Sigmoid colon (tissue), 7 donors: ENCODE data around the gene ING1. TPM values are rescaled to one million over a fixed set of nuclear protein-coding genes. Genes with fewer than 3 reads are reported as not detected.

Experiments used
- DNase-seq: peaks from one replicate; pipeline ENCODE4 v3.0.0-alpha.2; 2019
- H3K27ac ChIP-seq, 4 donors: fragments of 200-600 bp; sonication (generic); one replicate each; pipeline ENCODE4 v1.5.1; 2016 to 2019; ENCODE audit warnings: mild to moderate bottlenecking in 1 of 4
- H3K27me3 ChIP-seq, 3 donors: fragments of 200-600 bp; sonication (generic); one replicate each; pipeline ENCODE4 v1.5.1; 2019; ENCODE audit warnings: mild to moderate bottlenecking in 1 of 3
- H3K36me3 ChIP-seq, 4 donors: fragments of 200-600 bp; sonication (generic); one replicate each; pipeline ENCODE4 v1.5.1; 2016 to 2019
- H3K4me1 ChIP-seq, 4 donors: fragments of 200-600 bp; sonication (generic); one replicate each; pipeline ENCODE4 v1.5.1; 2017 to 2019
- H3K4me3 ChIP-seq, 4 donors: fragments of 200-600 bp; sonication (generic); one replicate each; pipeline ENCODE4 v1.5.1; 2017 to 2019; ENCODE audit warnings: mild to moderate bottlenecking in 2 of 4, moderate library complexity in 1 of 4
- H3K9me3 ChIP-seq, 4 donors: fragments of 200-600 bp in 3 of 4; sonication (generic) in 3 of 4; one replicate each; pipeline versions ENCODE4 v1.5.1 to v1.6.1; 2013 to 2019
- EP300 ChIP-seq, 4 donors: sonication (generic); formaldehyde crosslinking; IDR thresholded peaks; one replicate each; pipeline ENCODE4 v1.6.1; 2017; ENCODE audit warnings: antibody characterized with exemption in 4 of 4
- POLR2A ChIP-seq, 2 donors: fragments of 450-650 bp; IDR thresholded peaks; one replicate each; pipeline ENCODE4 v1.6.1; 2016; ENCODE audit warnings: antibody characterized with exemption in 2 of 2, mild to moderate bottlenecking in 2 of 2, moderate library complexity in 2 of 2
- POLR2AphosphoS5 ChIP-seq, 4 donors: sonication (generic); formaldehyde crosslinking; IDR thresholded peaks; one replicate each; pipeline ENCODE4 v1.6.1; 2017; ENCODE audit warnings: antibody characterized with exemption in 4 of 4
- WGBS, 2 donors: extraction: QIAGEN DNeasy Blood & Tissue Kit; methylation state at CpG; one replicate each; pipeline ENCODE4 v1.1.7; 2013; 5-methylcytosine and 5-hydroxymethylcytosine counted together
- intact Hi-C: fragments of 100-400 bp; cut with DNase I; formaldehyde crosslinking; loops from one replicate; pipeline ENCODE4 v1.15.1; 2023
- polyA plus RNA-seq, 3 donors: library from polyadenylated mRNA; stranded (reverse); fragments of 200-250 nt; gene quantifications; one replicate each; pipeline ENCODE4 v1.2.3, GENCODE V29; 2013
- total RNA-seq, 4 donors: library from RNA; depleted of rRNA; stranded (reverse); fragments of >200 nt; gene quantifications; one replicate each; pipeline ENCODE4 v1.1.0, GENCODE V29; 2016
- TF ChIP-seq, protein P1 (sequence below), 4 experiments: fragments of 450-650 bp in 3 of 4; fragments of 200-600 bp in 1 of 4; IDR thresholded peaks; one replicate each; pipeline ENCODE4 v1.5.1; 2016 to 2019; ENCODE audit warnings: antibody characterized with exemption in 4 of 4, mild to moderate bottlenecking in 3 of 4, moderate library complexity in 2 of 4
- donor health status: healthy with polysubstance abuse.
- donor health status: Bipolar disorder and iron deficiency.
- donor health status: healthy.

Gene ING1
- total and polyA plus RNA-seq, 7 donors = 11.3 to 24.0 (median 16.8) TPM

GRCh38 chr13:110771194-110771593 lies 57.7 kb downstream of the ING1 start:
- DNase-seq = no peak
- Histone ChIP-seq H3K9me3 (no peaks in the 10 kb centered on the region), H3K36me3 (no peaks in the 10 kb centered on the region), H3K4me3 (no peak overlapping the region), H3K27ac (no peak overlapping the region), H3K27me3 (no peaks in the 10 kb centered on the region), H3K4me1 (no peaks in the 10 kb centered on the region)
- intact Hi-C loops = no loop called here
- TF ChIP-seq, protein P1, sequence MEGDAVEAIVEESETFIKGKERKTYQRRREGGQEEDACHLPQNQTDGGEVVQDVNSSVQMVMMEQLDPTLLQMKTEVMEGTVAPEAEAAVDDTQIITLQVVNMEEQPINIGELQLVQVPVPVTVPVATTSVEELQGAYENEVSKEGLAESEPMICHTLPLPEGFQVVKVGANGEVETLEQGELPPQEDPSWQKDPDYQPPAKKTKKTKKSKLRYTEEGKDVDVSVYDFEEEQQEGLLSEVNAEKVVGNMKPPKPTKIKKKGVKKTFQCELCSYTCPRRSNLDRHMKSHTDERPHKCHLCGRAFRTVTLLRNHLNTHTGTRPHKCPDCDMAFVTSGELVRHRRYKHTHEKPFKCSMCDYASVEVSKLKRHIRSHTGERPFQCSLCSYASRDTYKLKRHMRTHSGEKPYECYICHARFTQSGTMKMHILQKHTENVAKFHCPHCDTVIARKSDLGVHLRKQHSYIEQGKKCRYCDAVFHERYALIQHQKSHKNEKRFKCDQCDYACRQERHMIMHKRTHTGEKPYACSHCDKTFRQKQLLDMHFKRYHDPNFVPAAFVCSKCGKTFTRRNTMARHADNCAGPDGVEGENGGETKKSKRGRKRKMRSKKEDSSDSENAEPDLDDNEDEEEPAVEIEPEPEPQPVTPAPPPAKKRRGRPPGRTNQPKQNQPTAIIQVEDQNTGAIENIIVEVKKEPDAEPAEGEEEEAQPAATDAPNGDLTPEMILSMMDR (IDR thresholded peaks at IDR 0.05) = no peak
- no peak for TF ChIP-seq EP300 (IDR thresholded peaks at IDR 0.05)
- TF ChIP-seq POLR2AphosphoS5 (IDR thresholded peaks at IDR 0.05) = no peak
- TF ChIP-seq POLR2A (IDR thresholded peaks at IDR 0.05) = no peak
- WGBS, 2 donors = 56 to 61% methylated on average over 9 of the region's 9 CpGs

DNA sequence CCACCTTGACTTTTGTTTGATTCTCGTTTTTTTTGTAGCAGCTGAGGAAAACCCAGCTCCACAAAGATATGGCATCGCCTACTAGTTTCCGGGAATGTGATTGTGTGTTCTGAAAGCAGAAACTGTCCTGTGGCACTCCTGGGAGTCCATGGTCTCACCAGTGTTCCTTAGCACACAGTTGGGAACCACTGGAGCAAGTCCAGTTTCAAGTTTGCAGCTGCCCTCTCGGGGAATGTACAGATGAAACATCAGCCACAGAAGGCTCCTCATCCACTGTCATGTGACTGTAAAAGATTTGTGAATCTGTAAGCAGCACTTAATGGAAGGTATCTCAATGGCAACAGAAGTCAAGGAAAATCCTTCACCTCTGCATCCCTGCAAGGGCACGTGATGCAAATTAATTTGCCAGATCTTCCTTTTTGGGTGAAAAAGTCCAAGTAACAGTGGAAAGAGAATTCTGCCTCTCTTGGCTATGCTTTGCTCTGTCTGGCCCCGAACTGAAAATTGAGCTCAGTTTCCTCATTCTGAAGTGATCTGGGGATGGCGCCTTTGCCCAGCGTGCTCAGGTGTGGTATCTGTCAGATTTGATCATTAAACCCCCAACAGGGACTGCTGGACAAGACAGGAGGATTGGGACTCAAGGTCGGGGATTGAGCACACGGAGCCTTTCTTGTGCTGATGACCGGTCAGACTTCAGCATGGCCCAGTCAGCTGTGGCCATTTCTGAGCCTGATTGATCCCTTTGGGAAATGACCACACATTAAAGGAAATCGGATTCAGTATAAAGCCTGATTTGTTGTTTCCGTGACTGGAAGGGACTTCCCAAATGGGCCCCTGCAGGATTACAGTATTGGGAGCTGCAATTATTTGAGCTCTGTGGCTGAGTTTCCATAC lies 58.8 kb downstream of the ING1 start:
- no peak for DNase-seq
- intact Hi-C loops = no loop called here
- H3K4me1 ChIP-seq = no peaks in the 10 kb centered on the region
- 86 to 87% methylated on average over 13 of the region's 13 CpGs for WGBS, 2 donors
- no peaks in the 10 kb centered on the region for H3K36me3 ChIP-seq
- TF ChIP-seq POLR2AphosphoS5 (IDR thresholded peaks at IDR 0.05) (no peak), EP300 (IDR thresholded peaks at IDR 0.05) (no peak), POLR2A (IDR thresholded peaks at IDR 0.05) (no peak)
- TF ChIP-seq, protein P1 (IDR thresholded peaks at IDR 0.05) = no peak
- no peak overlapping the region for H3K27ac ChIP-seq
- no peak overlapping the region for H3K4me3 ChIP-seq
- no peaks in the 10 kb centered on the region for H3K9me3 ChIP-seq
- no peaks in the 10 kb centered on the region for H3K27me3 ChIP-seq

Other genes with a start within 250 kb of the ING1 start
- 10 to 100 TPM in 3 of 4 donors, 1 to 10 TPM in 1; 6.9 to 21.3 (median 15.1) TPM for gene RAB20, start 152.0 kb upstream of the ING1 start, total RNA-seq
- 10 to 100 TPM; 48.8 to 61.7 (median 59.5) TPM for gene RAB20, start 152.0 kb upstream of the ING1 start, polyA plus RNA-seq
- gene NAXD, start 98.2 kb upstream of the ING1 start, total RNA-seq = 10 to 100 TPM; 33.5 to 41.1 (median 37.2) TPM
- 10 to 100 TPM; 24.6 to 33.0 (median 30.3) TPM for gene NAXD, start 98.2 kb upstream of the ING1 start, polyA plus RNA-seq
- 10 to 100 TPM; 44.1 to 77.5 (median 46.7) TPM for gene CARS2, start 7.6 kb upstream of the ING1 start, total RNA-seq
- 10 to 100 TPM; 35.4 to 75.9 (median 36.6) TPM for gene CARS2, start 7.6 kb upstream of the ING1 start, polyA plus RNA-seq
- gene ANKRD10, start 201.4 kb downstream of the ING1 start, total RNA-seq = 100 to 1,000 TPM; 141 to 179 (median 150) TPM
- gene ANKRD10, start 201.4 kb downstream of the ING1 start, polyA plus RNA-seq = 10 to 100 TPM; 41.4 to 73.0 (median 44.9) TPM